Neuron (in vitro differentiated cells): Measurements from ENCODE around the gene C4orf50.

Source experiments
- H2AFZ ChIP-seq: one replicate; pipeline ENCODE4 v1.6.1; 2013; ENCODE audit warnings: low read depth, mild to moderate bottlenecking, inconsistent platforms, low read length, moderate library complexity
- H3K27me3 ChIP-seq: one replicate; pipeline ENCODE4 v1.6.1; 2013; ENCODE audit warnings: low read length; ENCODE audit not compliant: insufficient read depth
- H3K36me3 ChIP-seq: one replicate; pipeline ENCODE4 v1.6.1; 2013; ENCODE audit warnings: low read length; ENCODE audit not compliant: insufficient read depth
- H3K4me1 ChIP-seq: one replicate; pipeline ENCODE4 v1.6.1; 2013; ENCODE audit warnings: low read length; ENCODE audit not compliant: insufficient read depth
- H3K4me3 ChIP-seq: 2 replicates; pipeline ENCODE4 v1.5.1; 2013; ENCODE audit warnings: mild to moderate bottlenecking, low read length, moderate library complexity
- H3K9me3 ChIP-seq: one replicate; pipeline ENCODE4 v1.6.1; 2013; ENCODE audit warnings: low read length

The C4orf50 gene

GRCh38 chr4:5885733-5886132, 132.5 kb downstream of the C4orf50 start:
- Histone ChIP-seq H3K27me3 (no peaks in the 10 kb centered on the region), H3K9me3 (no peaks in the 10 kb centered on the region), H3K36me3 (peaks cover 3% of the 10 kb centered on the region), H3K4me3 (no peak overlapping the region), H3K4me1 (peaks cover 59% of the 10 kb centered on the region), H2AFZ (no peak overlapping the region)

- Histone ChIP-seq H3K4me1 (peaks cover 54% of the 10 kb centered on the region), H3K36me3 (peaks cover 3% of the 10 kb centered on the region), H3K9me3 (no peaks in the 10 kb centered on the region), H3K4me3 (no peak overlapping the region), H3K27me3 (no peaks in the 10 kb centered on the region), H2AFZ (no peak overlapping the region)
Observed at GRCh38 chr4:5884796-5885195, 133.4 kb downstream of the C4orf50 start.

GRCh38 chr4:5883916-5884315, 134.3 kb downstream of the C4orf50 start:
- no peak overlapping the region for H2AFZ ChIP-seq
- peaks cover 3% of the 10 kb centered on the region for H3K36me3 ChIP-seq
- no peaks in the 10 kb centered on the region for H3K27me3 ChIP-seq
- H3K4me3 ChIP-seq, result no peak overlapping the region
- peaks cover 45% of the 10 kb centered on the region for H3K4me1 ChIP-seq
- no peaks in the 10 kb centered on the region for H3K9me3 ChIP-seq

GRCh38 chr4:5882947-5883346, 135.3 kb downstream of the C4orf50 start:
- no peak overlapping the region for H3K4me3 ChIP-seq
- H3K27me3 ChIP-seq, result no peaks in the 10 kb centered on the region
- peaks cover 3% of the 10 kb centered on the region for H3K36me3 ChIP-seq
- H3K4me1 ChIP-seq, result peaks cover 46% of the 10 kb centered on the region
- H2AFZ ChIP-seq, result no peak overlapping the region
- H3K9me3 ChIP-seq, result no peaks in the 10 kb centered on the region

GRCh38 chr4:5881340-5881739, 136.9 kb downstream of the C4orf50 start:
- H3K36me3 ChIP-seq, result peaks cover 3% of the 10 kb centered on the region
- H3K27me3 ChIP-seq, result no peaks in the 10 kb centered on the region
- no peak overlapping the region for H2AFZ ChIP-seq
- peaks cover 50% of the 10 kb centered on the region for H3K4me1 ChIP-seq
- H3K9me3 ChIP-seq, result no peaks in the 10 kb centered on the region
- no peak overlapping the region for H3K4me3 ChIP-seq

GRCh38 chr4:5878359-5878758, 139.9 kb downstream of the C4orf50 start:
- H3K4me3 ChIP-seq, result no peak overlapping the region
- H2AFZ ChIP-seq, result no peak overlapping the region
- peaks cover 39% of the 10 kb centered on the region for H3K4me1 ChIP-seq
- no peaks in the 10 kb centered on the region for H3K36me3 ChIP-seq
- H3K9me3 ChIP-seq, result no peaks in the 10 kb centered on the region
- no peaks in the 10 kb centered on the region for H3K27me3 ChIP-seq

GRCh38 chr4:5877392-5877791, 140.8 kb downstream of the C4orf50 start:
- Histone ChIP-seq H3K4me3 (no peak overlapping the region), H3K36me3 (no peaks in the 10 kb centered on the region), H3K9me3 (no peaks in the 10 kb centered on the region), H2AFZ (no peak overlapping the region), H3K27me3 (no peaks in the 10 kb centered on the region), H3K4me1 (peaks cover 39% of the 10 kb centered on the region)

GRCh38 chr4:5874811-5875449, 143.3 kb downstream of the C4orf50 start:
- Histone ChIP-seq H3K4me3 (no peak overlapping the region), H3K36me3 (peaks cover 11% of the 10 kb centered on the region)

GRCh38 chr4:5870701-5871100, 147.5 kb downstream of the C4orf50 start:
- H3K4me1 ChIP-seq, result peaks cover 16% of the 10 kb centered on the region
- H2AFZ ChIP-seq, result no peak overlapping the region
- H3K27me3 ChIP-seq, result no peaks in the 10 kb centered on the region
- peaks cover 3% of the 10 kb centered on the region for H3K9me3 ChIP-seq
- H3K4me3 ChIP-seq, result no peak overlapping the region
- H3K36me3 ChIP-seq, result peaks cover 36% of the 10 kb centered on the region

More at GRCh38 chr4:5874811-5875449, 143.3 kb downstream of the C4orf50 start:
- H3K9me3 ChIP-seq, result peaks cover 3% of the 10 kb centered on the region
- no peaks in the 10 kb centered on the region for H3K27me3 ChIP-seq
- no peak overlapping the region for H2AFZ ChIP-seq
- H3K4me1 ChIP-seq, result peaks cover 32% of the 10 kb centered on the region

GRCh38 chr4:5869966-5870619, 148.1 kb downstream of the C4orf50 start:
- Histone ChIP-seq H3K27me3 (no peaks in the 10 kb centered on the region), H3K4me1 (peaks cover 10% of the 10 kb centered on the region), H2AFZ (no peak overlapping the region), H3K4me3 (no peak overlapping the region), H3K9me3 (peaks cover 3% of the 10 kb centered on the region), H3K36me3 (peaks cover 43% of the 10 kb centered on the region)

- no peaks in the 10 kb centered on the region for H3K4me1 ChIP-seq
- peaks cover 61% of the 10 kb centered on the region for H3K36me3 ChIP-seq
- no peak overlapping the region for H3K4me3 ChIP-seq
Observed at GRCh38 chr4:5867866-5868265, 150.4 kb downstream of the C4orf50 start.

GRCh38 chr4:5866841-5867813, 151.1 kb downstream of the C4orf50 start:
- Histone ChIP-seq H3K36me3 (peaks cover 66% of the 10 kb centered on the region), H3K4me1 (no peaks in the 10 kb centered on the region), H3K27me3 (no peaks in the 10 kb centered on the region), H3K4me3 (no peak overlapping the region), H3K9me3 (peaks cover 3% of the 10 kb centered on the region), H2AFZ (no peak overlapping the region)

More at GRCh38 chr4:5867866-5868265, 150.4 kb downstream of the C4orf50 start:
- peaks cover 3% of the 10 kb centered on the region for H3K9me3 ChIP-seq
- H3K27me3 ChIP-seq, result no peaks in the 10 kb centered on the region
- no peak overlapping the region for H2AFZ ChIP-seq
